Measurements from ENCODE around the gene TGFBR3. TPM values are rescaled to one million over a fixed set of nuclear protein-coding genes. Genes with fewer than 3 reads are reported as not detected.

TGFBR3 gene
- total RNA-seq, 1 donor from 2014 or later: 2.5 TPM

- Mint-ChIP-seq H3K36me3 (ENCODE audit: low read depth, unreplicated experiment) (no peaks in the 10 kb centered on the region), H3K4me3 (ENCODE audit: unreplicated experiment) (no peak overlapping the region), H3K27ac (ENCODE audit: unreplicated experiment) (no peak overlapping the region), H3K27me3 (ENCODE audit: low read depth, unreplicated experiment) (peaks cover 1% of the 10 kb centered on the region), H3K9me3 (ENCODE audit: unreplicated experiment) (no peaks in the 10 kb centered on the region), H3K4me1 (ENCODE audit: low read depth, unreplicated experiment) (no peaks in the 10 kb centered on the region)
- no peaks in the 10 kb centered on the region for H4K20me1 ChIP-seq (ENCODE audit: insufficient read depth, low read length)
- no peak overlapping the region for H3K9ac ChIP-seq (ENCODE audit: low read length)
- H3K9me3 ChIP-seq (ENCODE audit: insufficient read depth, low read depth, low read length): no peaks in the 10 kb centered on the region
- H2AFZ ChIP-seq (ENCODE audit: low read depth, low read length): no peak overlapping the region
- no peak overlapping the region for H3K27ac ChIP-seq (ENCODE audit: low read depth, low read length)
- no peak for DNase-seq (ENCODE audit: low read depth)
- H3K36me3 ChIP-seq (ENCODE audit: insufficient read depth, low read length): no peaks in the 10 kb centered on the region
- no peaks in the 10 kb centered on the region for H3K4me1 ChIP-seq (ENCODE audit: insufficient read depth, low read length)
- H3K4me3 ChIP-seq (ENCODE audit: insufficient read depth, low read depth, low read length): no peak overlapping the region
- no peaks in the 10 kb centered on the region for H3K79me2 ChIP-seq (ENCODE audit: insufficient read depth, low read length)
- no peak overlapping the region for H3K4me2 ChIP-seq (ENCODE audit: low read length)
- H3K27me3 ChIP-seq (ENCODE audit: insufficient read depth, low read length): no peaks in the 10 kb centered on the region
- TF ChIP-seq EZH2 (IDR thresholded peaks at IDR 0.05; ENCODE audit: insufficient read depth, low read length) (no peak), CTCF (IDR thresholded peaks at IDR 0.05; ENCODE audit: insufficient read depth, low read depth, low read length) (no peak)
- FAIRE-seq: no peak
Observed at GRCh38 chr1:91680556-91681155, 205.3 kb downstream of the TGFBR3 start.

GRCh38 chr1:91679446-91679845 lies 206.5 kb downstream of the TGFBR3 start:
- no peak overlapping the region for H3K4me3 Mint-ChIP-seq (ENCODE audit: unreplicated experiment)
- no peaks in the 10 kb centered on the region for H3K27me3 Mint-ChIP-seq (ENCODE audit: low read depth, unreplicated experiment)

More at GRCh38 chr1:91679446-91679845, 206.5 kb downstream of the TGFBR3 start:
- no peaks in the 10 kb centered on the region for H3K36me3 ChIP-seq (ENCODE audit: insufficient read depth, low read length)
- no peaks in the 10 kb centered on the region for H3K4me1 ChIP-seq (ENCODE audit: insufficient read depth, low read length)
- H3K79me2 ChIP-seq (ENCODE audit: insufficient read depth, low read length): no peaks in the 10 kb centered on the region
- no peak for TF ChIP-seq EZH2 (IDR thresholded peaks at IDR 0.05; ENCODE audit: insufficient read depth, low read length)
- no peak for TF ChIP-seq CTCF (IDR thresholded peaks at IDR 0.05; ENCODE audit: insufficient read depth, low read depth, low read length)
- H3K4me3 ChIP-seq (ENCODE audit: insufficient read depth, low read depth, low read length): no peak overlapping the region
- no peak overlapping the region for H3K27ac ChIP-seq (ENCODE audit: low read depth, low read length)
- no peak overlapping the region for H2AFZ ChIP-seq (ENCODE audit: low read depth, low read length)
- no peak overlapping the region for H3K4me2 ChIP-seq (ENCODE audit: low read length)
- no peaks in the 10 kb centered on the region for H4K20me1 ChIP-seq (ENCODE audit: insufficient read depth, low read length)
- H3K27ac Mint-ChIP-seq (ENCODE audit: unreplicated experiment): no peak overlapping the region
- DNase-seq (ENCODE audit: low read depth) (no peak), FAIRE-seq (no peak)
- H3K9ac ChIP-seq (ENCODE audit: low read length): no peak overlapping the region
- no peaks in the 10 kb centered on the region for H3K36me3 Mint-ChIP-seq (ENCODE audit: low read depth, unreplicated experiment)
- H3K27me3 ChIP-seq (ENCODE audit: insufficient read depth, low read length): no peaks in the 10 kb centered on the region
- H3K4me1 Mint-ChIP-seq (ENCODE audit: low read depth, unreplicated experiment): no peaks in the 10 kb centered on the region
- no peaks in the 10 kb centered on the region for H3K9me3 Mint-ChIP-seq (ENCODE audit: unreplicated experiment)
- no peaks in the 10 kb centered on the region for H3K9me3 ChIP-seq (ENCODE audit: insufficient read depth, low read depth, low read length)

All from astrocyte (in vitro differentiated cells and primary cell).